Bronchial epithelial cell (primary cell): ENCODE measurements around the gene CLK3. TPM values are rescaled to one million over a fixed set of nuclear protein-coding genes. Genes with fewer than 3 reads are reported as not detected.
"Not testable (repeated sequence)": the region's sequence is repeated elsewhere in the genome, so short reads cannot be mapped to it uniquely, and the experiment has no call there.

ENCODE experiments used
- DNase-seq: peaks from one replicate; pipeline ENCODE4 v3.0.0-alpha.2; 2010; ENCODE audit warnings: low read depth
- FAIRE-seq: peaks from 2 replicates; lab custom pipeline; 2011; peaks lifted over from hg19 to GRCh38; lab: Jason Lieb, UNC
- H3K27me3 ChIP-seq: 2 replicates; pipeline ENCODE4 v1.5.1; 2011; ENCODE audit warnings: low read length; ENCODE audit not compliant: control insufficient read depth, insufficient read depth
- H3K36me3 ChIP-seq: 2 replicates; pipeline ENCODE4 v1.5.1; 2011; ENCODE audit warnings: low read length; ENCODE audit not compliant: control insufficient read depth, insufficient read depth
- H3K4me3 ChIP-seq: 2 replicates; pipeline ENCODE4 v1.5.1; 2011; ENCODE audit warnings: mild to moderate bottlenecking, low read depth, low read length, control low read depth
- CTCF ChIP-seq: IDR thresholded peaks from 2 replicates; pipeline ENCODE4 v1.5.1; 2011; ENCODE audit warnings: mild to moderate bottlenecking, moderate library complexity, low read length, control low read depth, inconsistent platforms; ENCODE audit not compliant: insufficient read depth, severe bottlenecking
- total RNA-seq: library from RNA; depleted of rRNA; stranded (reverse); fragments of >200 nt; gene quantifications from 2 replicates; pipeline ENCODE4 v1.2.1, GENCODE V29; 2014

The CLK3 gene
- total RNA-seq, 1 donor from 2014 or later: 115 TPM

GRCh38 chr15:74651242-74651741 is 35.7 kb downstream of the CLK3 start:
- FAIRE-seq: no peak
- H3K36me3 ChIP-seq: peaks cover 2% of the 10 kb centered on the region
- peak; percentile 56 for DNase-seq

DNA sequence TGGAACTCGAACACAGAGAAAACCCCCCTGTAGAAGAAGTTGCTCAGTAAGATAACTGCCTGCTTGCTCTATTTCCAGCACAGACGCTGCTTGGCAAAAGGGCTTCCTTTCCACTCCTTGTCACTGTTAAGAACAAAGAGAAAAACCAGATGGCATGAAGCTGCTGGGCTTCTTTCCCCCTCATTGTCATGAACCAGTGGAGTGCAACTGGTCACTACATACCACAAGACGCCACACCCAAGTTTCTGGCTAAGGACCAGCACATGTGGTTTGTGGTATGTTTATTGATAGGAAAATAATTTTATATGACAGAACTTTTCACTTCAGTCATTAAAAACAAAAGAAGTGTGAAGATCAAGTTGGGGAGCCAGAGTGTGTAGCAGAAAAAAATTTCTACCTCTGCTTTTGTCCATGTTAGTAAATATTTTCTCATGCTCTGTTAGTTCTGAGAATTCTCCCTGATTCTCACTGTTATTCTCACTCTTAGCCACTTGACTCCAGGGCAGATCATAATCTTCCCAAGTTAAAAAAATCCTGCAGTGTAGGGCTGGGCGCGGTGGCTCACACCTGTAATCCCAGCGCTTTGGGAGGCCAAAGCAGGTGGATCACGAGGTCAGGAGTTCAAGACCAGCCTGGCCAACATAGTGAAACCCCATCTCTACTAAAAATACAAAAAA is 37.9 kb downstream of the CLK3 start:
- Histone ChIP-seq H3K4me3 (no peak overlapping the region), H3K27me3 (no peaks in the 10 kb centered on the region), H3K36me3 (peaks cover 2% of the 10 kb centered on the region)
- TF ChIP-seq CTCF: no peak
- FAIRE-seq (no peak), DNase-seq (peak; percentile 43)

More at GRCh38 chr15:74651242-74651741, 35.7 kb downstream of the CLK3 start:
- Histone ChIP-seq H3K27me3 (no peaks in the 10 kb centered on the region), H3K4me3 (no peak overlapping the region)
- no peak for TF ChIP-seq CTCF

- Histone ChIP-seq H3K4me3 (no peak overlapping the region), H3K36me3 (peaks cover 2% of the 10 kb centered on the region), H3K27me3 (no peaks in the 10 kb centered on the region)
- no peak for TF ChIP-seq CTCF
- FAIRE-seq (no peak), DNase-seq (no peak)
These were observed 39.8 kb downstream of the CLK3 start for GRCh38 chr15:74655424-74655823.

GRCh38 chr15:74656935-74657535 is 41.4 kb downstream of the CLK3 start:
- FAIRE-seq (no peak), DNase-seq (no peak)
- Histone ChIP-seq H3K27me3 (no peaks in the 10 kb centered on the region), H3K4me3 (no peak overlapping the region), H3K36me3 (peaks cover 2% of the 10 kb centered on the region)
- TF ChIP-seq CTCF: no peak

GRCh38 chr15:74657846-74658245 is 42.2 kb downstream of the CLK3 start:
- H3K4me3 ChIP-seq: no peak overlapping the region
- FAIRE-seq (no peak), DNase-seq (peak; percentile 43)
- peaks cover 2% of the 10 kb centered on the region for H3K36me3 ChIP-seq
- no peaks in the 10 kb centered on the region for H3K27me3 ChIP-seq
- TF ChIP-seq CTCF: no peak

DNA sequence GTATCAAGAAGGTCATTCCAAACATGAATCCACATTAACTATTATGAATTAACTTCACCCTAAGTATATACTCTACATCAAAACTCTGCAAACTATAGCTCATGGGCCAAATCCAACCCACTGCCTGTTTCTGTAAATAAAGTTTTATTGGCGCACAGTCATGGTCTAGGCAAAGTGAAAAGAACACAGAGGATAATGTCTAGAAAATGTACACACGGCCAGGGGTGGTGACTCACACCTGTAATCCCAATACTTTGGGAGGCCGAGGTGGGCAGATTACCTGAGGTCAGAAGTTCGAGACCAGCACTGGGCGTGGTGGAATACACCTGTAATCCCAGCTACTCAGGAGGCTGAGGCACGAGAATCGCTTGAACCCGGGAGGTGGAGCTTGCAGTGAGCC is 45.6 kb downstream of the CLK3 start:
- not testable (repeated sequence) for H3K36me3 ChIP-seq

More for the DNA sequence above, 45.6 kb downstream of the CLK3 start:
- not testable (repeated sequence) for FAIRE-seq, H3K4me3 ChIP-seq, DNase-seq, H3K27me3 ChIP-seq
